Left ventricle myocardium inferior (tissue), 1 donor: ENCODE results near the gene PJA2. TPM values are rescaled to one million over a fixed set of nuclear protein-coding genes. Genes with fewer than 3 reads are reported as not detected.
"Not testable (repeated sequence)": the region's sequence is repeated elsewhere in the genome, so short reads cannot be mapped to it uniquely, and the experiment has no call there.

ENCODE experiments used
- DNase-seq: peaks from one replicate; pipeline ENCODE4 v3.0.0-alpha.2; 2020
- H3K27ac ChIP-seq: fragments of 200-600 bp; replicated peaks from 2 replicates; pipeline ENCODE4 v1.8.0; 2021
- H3K27me3 ChIP-seq: fragments of 200-600 bp; 2 replicates; pipeline ENCODE4 v1.8.0; 2021; ENCODE audit warnings: low read depth
- H3K36me3 ChIP-seq: fragments of 200-600 bp; 2 replicates; pipeline ENCODE4 v1.8.0; 2021
- H3K4me1 ChIP-seq: fragments of 200-600 bp; 2 replicates; pipeline ENCODE4 v1.8.0; 2021
- H3K4me3 ChIP-seq: fragments of 200-600 bp; 2 replicates; pipeline ENCODE4 v1.8.0; 2021; ENCODE audit warnings: mild to moderate bottlenecking, moderate library complexity
- H3K9me3 ChIP-seq: fragments of 200-600 bp; replicated peaks from 2 replicates; pipeline ENCODE4 v1.8.0; 2021
- intact Hi-C: fragments of 100-400 bp; cut with micrococcal nuclease; formaldehyde crosslinking; loops from one replicate; pipeline ENCODE4 v1.11.0; 2022
- total RNA-seq: library from RNA; stranded (reverse); fragmentation: NEBNext Ultra II Directional; extraction: Animal tissue kit (Norgen Biotek cat#: 25700); gene quantifications from one replicate; pipeline ENCODE4 v1.2.1, GENCODE V29; 2021
- TF ChIP-seq, protein P1 (sequence below): fragments of 200-600 bp; IDR thresholded peaks from 2 replicates; pipeline ENCODE4 v1.8.0; 2021; ENCODE audit warnings: antibody characterized with exemption, mild to moderate bottlenecking, borderline replicate concordance
- donor health status: DM: no; HTN: yes; CAD: no; lungs with severe emphysema.

The PJA2 gene
- total RNA-seq, 1 donor from 2014 or later: 77.5 TPM

DNA sequence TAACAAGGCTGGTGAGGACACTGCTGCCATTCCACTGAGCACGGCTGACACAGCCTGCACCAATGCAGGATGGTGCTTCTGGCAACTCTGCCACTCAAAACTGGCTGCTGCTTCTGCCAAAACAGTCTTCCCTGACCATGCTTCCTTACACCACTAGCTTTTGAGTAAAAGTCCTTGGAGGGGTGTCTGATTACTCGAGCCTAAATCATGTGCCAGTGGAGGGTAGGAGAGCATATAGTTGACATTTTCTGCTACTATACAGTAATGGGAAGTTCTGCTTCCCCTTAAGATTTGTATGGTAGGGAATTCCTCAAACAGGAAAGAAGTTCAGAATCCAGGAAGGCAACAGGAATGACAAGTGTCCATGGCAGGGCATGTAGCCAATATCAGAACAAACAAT, 12.2 kb upstream of the PJA2 start:
- TF ChIP-seq, protein P1, sequence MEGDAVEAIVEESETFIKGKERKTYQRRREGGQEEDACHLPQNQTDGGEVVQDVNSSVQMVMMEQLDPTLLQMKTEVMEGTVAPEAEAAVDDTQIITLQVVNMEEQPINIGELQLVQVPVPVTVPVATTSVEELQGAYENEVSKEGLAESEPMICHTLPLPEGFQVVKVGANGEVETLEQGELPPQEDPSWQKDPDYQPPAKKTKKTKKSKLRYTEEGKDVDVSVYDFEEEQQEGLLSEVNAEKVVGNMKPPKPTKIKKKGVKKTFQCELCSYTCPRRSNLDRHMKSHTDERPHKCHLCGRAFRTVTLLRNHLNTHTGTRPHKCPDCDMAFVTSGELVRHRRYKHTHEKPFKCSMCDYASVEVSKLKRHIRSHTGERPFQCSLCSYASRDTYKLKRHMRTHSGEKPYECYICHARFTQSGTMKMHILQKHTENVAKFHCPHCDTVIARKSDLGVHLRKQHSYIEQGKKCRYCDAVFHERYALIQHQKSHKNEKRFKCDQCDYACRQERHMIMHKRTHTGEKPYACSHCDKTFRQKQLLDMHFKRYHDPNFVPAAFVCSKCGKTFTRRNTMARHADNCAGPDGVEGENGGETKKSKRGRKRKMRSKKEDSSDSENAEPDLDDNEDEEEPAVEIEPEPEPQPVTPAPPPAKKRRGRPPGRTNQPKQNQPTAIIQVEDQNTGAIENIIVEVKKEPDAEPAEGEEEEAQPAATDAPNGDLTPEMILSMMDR: no peak
- intact Hi-C loops: no loop called here

DNA sequence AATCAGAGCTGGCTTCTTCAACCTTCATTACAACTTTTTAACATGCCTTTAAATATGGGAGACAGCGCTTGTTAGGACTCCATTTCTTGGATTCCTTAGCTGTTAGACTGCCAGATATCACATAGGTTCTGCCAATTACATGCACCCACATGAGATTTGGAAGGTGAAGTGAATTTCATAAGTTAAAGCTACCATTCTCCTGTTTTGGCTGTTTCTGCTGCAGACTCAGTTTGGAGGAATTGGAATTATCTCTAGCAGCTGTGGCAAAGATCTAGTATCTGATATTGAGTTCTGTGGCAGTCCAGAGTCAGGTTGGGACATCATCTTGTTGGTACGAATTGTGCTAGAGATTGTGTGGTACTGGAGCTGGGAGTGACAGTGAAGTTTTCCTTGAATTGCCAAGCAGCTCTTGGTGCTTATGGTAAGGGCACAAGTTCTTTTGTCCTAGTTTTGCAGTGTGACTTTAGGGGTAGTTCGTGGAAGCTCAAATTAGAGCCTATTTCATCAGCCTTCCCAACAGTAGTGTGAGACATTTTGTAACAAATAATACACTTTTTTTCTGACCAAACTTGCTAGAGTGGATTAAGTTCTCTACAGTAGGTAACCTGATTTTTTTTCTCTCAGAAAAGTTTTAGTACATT, 9.1 kb upstream of the PJA2 start:
- Histone ChIP-seq H3K27ac (no peak overlapping the region), H3K9me3 (peaks cover 29% of the 10 kb centered on the region), H3K4me1 (no peaks in the 10 kb centered on the region), H3K36me3 (no peaks in the 10 kb centered on the region), H3K4me3 (no peak overlapping the region), H3K27me3 (no peaks in the 10 kb centered on the region)
- intact Hi-C loops: no loop called here
- DNase-seq: no peak
- TF ChIP-seq, protein P1: no peak

More for the DNA sequence above, 12.2 kb upstream of the PJA2 start:
- H3K4me3 ChIP-seq: no peak overlapping the region
- no peak for DNase-seq
- no peaks in the 10 kb centered on the region for H3K9me3 ChIP-seq
- H3K27ac ChIP-seq: no peak overlapping the region
- H3K27me3 ChIP-seq: no peaks in the 10 kb centered on the region
- H3K36me3 ChIP-seq: no peaks in the 10 kb centered on the region
- H3K4me1 ChIP-seq: no peaks in the 10 kb centered on the region

DNA sequence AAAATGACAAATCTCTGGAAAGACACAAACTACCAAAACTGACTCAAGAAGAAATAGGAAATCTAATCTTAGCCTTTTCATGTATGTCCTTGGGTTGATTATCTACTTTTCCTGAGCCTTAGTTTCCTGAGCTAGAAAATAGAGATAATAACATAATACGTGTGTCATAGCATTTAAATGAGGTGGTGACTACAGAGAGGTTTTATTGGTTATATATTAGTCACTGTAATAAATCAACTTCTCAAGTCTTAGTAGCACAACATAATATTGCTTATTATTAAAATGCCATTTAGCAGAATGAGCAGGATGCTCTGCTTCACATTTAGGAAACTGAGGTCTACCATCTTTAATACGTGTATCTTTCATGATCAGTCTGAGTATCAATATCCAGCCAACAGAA, 7.1 kb upstream of the PJA2 start:
- Histone ChIP-seq H3K4me1 (peaks cover 15% of the 10 kb centered on the region), H3K4me3 (no peak overlapping the region), H3K9me3 (peaks cover 29% of the 10 kb centered on the region), H3K27me3 (no peaks in the 10 kb centered on the region), H3K27ac (no peak overlapping the region), H3K36me3 (no peaks in the 10 kb centered on the region)
- TF ChIP-seq, protein P1: no peak
- DNase-seq: no peak
- intact Hi-C loops: no loop called here

DNA sequence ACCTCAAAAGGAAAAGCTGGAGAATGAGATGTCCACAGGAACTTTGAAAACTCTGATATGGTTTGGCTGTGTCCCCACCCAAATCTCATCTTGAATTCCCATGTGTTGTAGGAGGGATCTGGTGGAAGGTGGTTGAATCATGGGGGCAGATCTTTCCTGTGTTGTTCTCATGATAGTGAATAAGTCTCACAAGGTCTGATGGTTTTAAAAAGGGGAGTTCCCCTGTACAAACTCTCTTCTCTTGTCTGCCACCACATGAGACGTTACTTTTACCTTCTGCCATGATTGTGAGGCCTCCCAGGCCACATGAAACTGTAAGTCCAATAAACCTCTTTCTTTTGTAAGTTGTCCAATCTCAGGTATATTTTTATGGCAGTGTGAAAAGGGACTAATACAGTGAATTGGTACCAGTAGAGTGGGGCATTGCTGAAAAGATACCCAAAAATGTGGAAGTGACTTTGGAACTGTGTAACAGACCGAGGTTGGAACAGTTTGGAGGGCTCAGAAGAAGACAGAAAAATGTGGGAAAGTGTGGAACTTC, 4.2 kb upstream of the PJA2 start:
- H3K4me3 ChIP-seq, intact Hi-C loops, DNase-seq, H3K36me3 ChIP-seq, H3K27me3 ChIP-seq: not testable (repeated sequence)
- H3K4me1 ChIP-seq: peaks cover 37% of the 10 kb centered on the region
- peak overlapping the region; percentile 65 for H3K27ac ChIP-seq
- peaks cover 29% of the 10 kb centered on the region for H3K9me3 ChIP-seq

DNA sequence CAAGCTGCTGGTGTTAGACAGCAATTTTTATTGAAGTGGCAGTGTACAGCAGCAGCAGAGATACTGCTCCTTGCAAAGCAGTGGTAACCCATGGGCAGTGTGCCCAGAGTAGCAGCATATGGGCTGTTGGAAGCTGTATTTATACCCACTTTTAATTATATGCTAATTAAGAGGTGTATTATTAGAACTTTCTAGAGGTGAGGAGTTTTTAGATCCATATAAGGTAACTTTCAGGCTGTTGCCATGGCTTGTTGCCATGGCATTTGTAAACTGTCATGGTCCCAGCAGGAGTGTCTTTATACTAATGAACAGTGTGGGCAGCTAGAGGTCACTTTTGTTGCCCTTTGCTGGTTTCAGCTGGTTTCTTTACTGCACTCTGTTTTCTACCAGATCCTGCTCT, 3.7 kb upstream of the PJA2 start:
- Histone ChIP-seq H3K9me3 (peaks cover 29% of the 10 kb centered on the region), H3K36me3 (no peaks in the 10 kb centered on the region), H3K27ac (peak overlapping the region; percentile 65), H3K4me1 (peaks cover 42% of the 10 kb centered on the region), H3K4me3 (no peak overlapping the region), H3K27me3 (no peaks in the 10 kb centered on the region)
- TF ChIP-seq, protein P1: no peak
- intact Hi-C loops: no loop called here
- no peak for DNase-seq

DNA sequence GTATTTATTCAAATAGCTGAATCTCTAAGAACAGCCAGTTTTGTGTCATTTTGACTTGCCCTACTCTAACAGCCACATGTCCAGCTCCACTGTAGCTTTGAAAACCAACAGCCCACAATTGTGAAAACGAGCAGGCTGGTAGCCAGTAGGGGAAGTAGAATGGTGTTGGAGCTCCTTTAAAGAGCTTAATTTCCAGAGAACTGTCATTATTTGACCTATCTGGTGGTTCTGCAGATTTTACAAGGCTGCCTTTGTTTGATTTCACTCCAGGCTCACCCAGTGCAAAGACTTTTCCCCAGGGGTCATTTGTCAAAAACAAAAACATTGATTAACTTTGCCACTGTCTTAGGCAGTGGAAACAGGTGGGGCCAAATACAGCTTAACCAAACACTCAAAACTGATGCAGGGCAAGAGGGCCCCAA, 3.2 kb upstream of the PJA2 start:
- Histone ChIP-seq H3K36me3 (no peaks in the 10 kb centered on the region), H3K4me3 (no peak overlapping the region), H3K27ac (peak overlapping the region; percentile 65), H3K27me3 (no peaks in the 10 kb centered on the region), H3K9me3 (peaks cover 29% of the 10 kb centered on the region), H3K4me1 (peaks cover 47% of the 10 kb centered on the region)
- TF ChIP-seq, protein P1: no peak
- no peak for DNase-seq
- intact Hi-C loops: no loop called here
